ENCODE data around the gene ELMO1. TPM values are rescaled to one million over a fixed set of nuclear protein-coding genes. Genes with fewer than 3 reads are reported as not detected.
A peak's percentile ranks its signal among the peaks of the same experiment; 100 is the strongest.

Gene ELMO1
- total RNA-seq, 1 donor from 2014 or later = 110 TPM

- intact Hi-C loops (cut with micrococcal nuclease) = no loop called here
- Mint-ChIP-seq H3K4me3 (no peak overlapping the region), H3K27ac (no peak overlapping the region), H3K27me3 (no peaks in the 10 kb centered on the region), H3K36me3 (ENCODE audit: low read depth) (peaks cover 85% of the 10 kb centered on the region), H3K9me3 (peaks cover 12% of the 10 kb centered on the region), H3K4me1 (peaks cover 17% of the 10 kb centered on the region)
- no peak for DNase-seq
Observed at GRCh38 chr7:36861656-36862055, 587.0 kb downstream of the ELMO1 start.

GRCh38 chr7:36860681-36861080 lies 588.0 kb downstream of the ELMO1 start:
- intact Hi-C loops (cut with micrococcal nuclease) = no loop called here
- peaks cover 12% of the 10 kb centered on the region for H3K9me3 Mint-ChIP-seq
- H3K27ac Mint-ChIP-seq = no peak overlapping the region
- no peak for DNase-seq
- peaks cover 88% of the 10 kb centered on the region for H3K36me3 Mint-ChIP-seq (ENCODE audit: low read depth)
- H3K27me3 Mint-ChIP-seq = no peaks in the 10 kb centered on the region
- H3K4me1 Mint-ChIP-seq = peaks cover 17% of the 10 kb centered on the region
- H3K4me3 Mint-ChIP-seq = no peak overlapping the region

DNA sequence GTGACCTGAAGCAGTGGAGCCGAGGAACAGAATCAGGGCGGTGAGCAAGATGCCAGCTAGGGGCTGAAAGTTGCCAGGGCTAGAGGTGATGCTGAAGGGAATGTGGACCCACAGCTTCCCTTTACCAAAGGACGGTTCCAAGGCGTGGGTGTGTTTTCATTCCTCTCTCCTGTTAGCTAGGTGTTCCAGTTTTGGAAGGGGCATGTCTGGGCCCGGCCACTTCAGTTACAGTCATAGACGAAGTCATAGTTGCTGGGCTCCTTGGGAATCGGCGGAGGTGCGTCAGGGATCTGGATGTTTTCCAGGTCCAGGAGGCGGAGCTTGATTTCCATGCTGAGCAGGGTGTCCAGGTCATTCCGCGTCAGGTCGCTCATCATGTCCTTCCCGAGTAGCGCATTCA lies 593.3 kb downstream of the ELMO1 start:
- H3K36me3 Mint-ChIP-seq (ENCODE audit: low read depth) = peaks cover 85% of the 10 kb centered on the region
- H3K4me1 Mint-ChIP-seq = peaks cover 24% of the 10 kb centered on the region
- H3K27ac Mint-ChIP-seq = no peak overlapping the region
- no peak for DNase-seq
- H3K27me3 Mint-ChIP-seq = no peaks in the 10 kb centered on the region
- no peak overlapping the region for H3K4me3 Mint-ChIP-seq
- peaks cover 29% of the 10 kb centered on the region for H3K9me3 Mint-ChIP-seq
- intact Hi-C loops (cut with micrococcal nuclease) = no loop called here

DNA sequence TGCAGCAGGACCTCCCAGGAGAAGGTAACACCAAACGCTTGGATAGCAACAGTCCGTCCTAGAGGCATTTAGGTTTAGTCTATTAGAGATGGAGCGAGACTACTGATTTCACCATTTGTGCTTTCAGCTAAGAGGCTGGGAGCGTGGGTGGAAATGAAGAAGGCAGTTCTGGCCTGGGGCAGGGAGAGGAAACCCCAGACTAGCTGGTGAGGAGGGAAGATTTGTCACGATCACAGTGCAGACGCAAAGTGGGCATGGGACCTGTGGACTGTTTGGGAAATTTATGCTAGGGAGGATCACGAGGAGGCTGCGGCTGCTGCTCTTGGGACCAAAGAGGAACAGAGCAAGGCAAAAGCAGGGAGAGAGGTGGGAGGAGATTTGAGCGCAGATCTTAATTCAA lies 594.0 kb downstream of the ELMO1 start:
- intact Hi-C loops (cut with micrococcal nuclease) = loop anchor here (5.0 kb wide), 2 partner anchors 108 to 132 kb away; partner anchors contain the start of gene AOAH
- Mint-ChIP-seq H3K4me3 (no peak overlapping the region), H3K4me1 (peaks cover 24% of the 10 kb centered on the region), H3K27me3 (no peaks in the 10 kb centered on the region), H3K9me3 (peaks cover 29% of the 10 kb centered on the region), H3K27ac (peak overlapping the region; percentile 52), H3K36me3 (ENCODE audit: low read depth) (peaks cover 78% of the 10 kb centered on the region)
- no peak for DNase-seq

DNA sequence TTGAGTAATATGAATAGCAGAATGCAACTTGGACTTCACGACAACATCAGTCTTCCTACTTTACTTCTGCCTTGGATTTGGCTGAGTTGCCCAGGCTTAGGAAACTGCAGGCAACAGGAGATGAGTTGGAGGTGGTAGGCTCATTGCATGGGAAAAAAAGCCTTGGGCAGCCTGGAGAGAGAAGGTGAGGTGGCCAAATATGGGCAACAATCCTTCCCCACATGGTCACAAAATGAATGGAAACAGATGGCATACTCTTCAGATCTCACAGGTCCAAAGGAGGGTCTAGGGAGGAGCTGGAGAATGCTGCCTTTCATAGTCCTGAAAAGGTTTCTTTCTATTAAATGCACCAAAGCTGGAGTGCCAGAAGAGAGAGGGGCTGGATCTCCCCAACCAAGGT lies 595.7 kb downstream of the ELMO1 start:
- Mint-ChIP-seq H3K4me3 (no peak overlapping the region), H3K9me3 (peaks cover 24% of the 10 kb centered on the region), H3K27ac (peak overlapping the region; percentile 9), H3K36me3 (ENCODE audit: low read depth) (peaks cover 65% of the 10 kb centered on the region), H3K4me1 (peaks cover 24% of the 10 kb centered on the region), H3K27me3 (no peaks in the 10 kb centered on the region)
- intact Hi-C loops (cut with micrococcal nuclease) = loop anchor here (1.0 to 5.0 kb wide), 6 partner anchors 68 to 216 kb away; partner anchors contain the start of gene AOAH
- DNase-seq = no peak

- intact Hi-C loops (cut with micrococcal nuclease) = loop anchor here (1.0 to 5.0 kb wide), 6 partner anchors 67 to 217 kb away; partner anchors contain the start of gene AOAH
- Mint-ChIP-seq H3K36me3 (ENCODE audit: low read depth) (peaks cover 63% of the 10 kb centered on the region), H3K4me1 (peaks cover 24% of the 10 kb centered on the region), H3K27me3 (no peaks in the 10 kb centered on the region), H3K4me3 (peak overlapping the region; percentile 36), H3K27ac (peak overlapping the region; percentile 79), H3K9me3 (peaks cover 23% of the 10 kb centered on the region)
- no peak for DNase-seq
Observed at GRCh38 chr7:36852017-36852416, 596.6 kb downstream of the ELMO1 start.

GRCh38 chr7:36851382-36851781 lies 597.3 kb downstream of the ELMO1 start:
- no peak for DNase-seq
- Mint-ChIP-seq H3K4me3 (peak overlapping the region; percentile 36), H3K27me3 (no peaks in the 10 kb centered on the region), H3K9me3 (peaks cover 29% of the 10 kb centered on the region), H3K36me3 (ENCODE audit: low read depth) (peaks cover 63% of the 10 kb centered on the region), H3K4me1 (peaks cover 24% of the 10 kb centered on the region), H3K27ac (peak overlapping the region; percentile 79)
- intact Hi-C loops (cut with micrococcal nuclease) = loop anchor here (5.0 kb wide), 2 partner anchors 111 to 129 kb away; partner anchors contain the start of gene AOAH

DNA sequence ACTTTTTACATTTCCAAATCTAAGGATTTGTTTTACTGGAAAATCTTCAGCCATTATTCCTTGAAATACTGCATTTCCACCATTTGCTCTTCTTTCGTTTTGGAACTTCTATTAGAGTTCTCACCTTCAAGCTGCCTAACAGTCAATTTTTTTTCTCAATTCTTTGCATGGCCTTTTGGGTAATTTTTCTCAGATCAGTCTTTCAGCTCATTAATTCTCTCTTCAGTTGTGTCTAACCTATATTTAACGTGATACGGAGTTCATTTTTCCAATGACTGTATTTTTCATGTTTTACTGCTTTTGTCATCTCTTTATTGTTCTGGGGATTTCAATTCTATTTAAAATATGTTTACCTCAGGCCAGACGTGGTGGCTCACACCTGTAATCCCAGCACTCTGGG lies 600.7 kb downstream of the ELMO1 start:
- intact Hi-C loops (cut with micrococcal nuclease) = no loop called here
- no peaks in the 10 kb centered on the region for H3K27me3 Mint-ChIP-seq
- peaks cover 23% of the 10 kb centered on the region for H3K4me1 Mint-ChIP-seq
- H3K27ac Mint-ChIP-seq = no peak overlapping the region
- no peak overlapping the region for H3K4me3 Mint-ChIP-seq
- peaks cover 41% of the 10 kb centered on the region for H3K36me3 Mint-ChIP-seq (ENCODE audit: low read depth)
- H3K9me3 Mint-ChIP-seq = peaks cover 39% of the 10 kb centered on the region
- DNase-seq = no peak

DNA sequence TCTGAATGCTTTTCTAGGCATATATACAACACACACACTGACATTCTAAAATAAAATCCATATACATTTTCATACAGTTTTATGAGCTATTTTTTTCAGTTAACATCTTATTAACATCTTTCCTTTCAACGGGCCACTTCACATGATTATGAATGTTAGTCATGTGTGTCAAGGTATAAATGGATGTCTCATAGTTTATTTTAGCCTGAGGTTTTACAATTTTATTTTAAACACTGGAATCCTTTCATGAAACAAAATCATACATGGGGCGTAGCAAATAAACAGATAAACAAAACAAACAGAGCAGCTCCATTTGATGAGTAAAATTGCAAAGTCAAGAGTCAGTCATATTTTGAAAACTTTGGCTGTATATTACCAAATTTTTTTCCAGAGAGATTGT lies 604.3 kb downstream of the ELMO1 start:
- Mint-ChIP-seq H3K27me3 (no peaks in the 10 kb centered on the region), H3K4me3 (no peak overlapping the region), H3K27ac (no peak overlapping the region), H3K4me1 (peaks cover 5% of the 10 kb centered on the region), H3K36me3 (ENCODE audit: low read depth) (peaks cover 19% of the 10 kb centered on the region), H3K9me3 (peaks cover 32% of the 10 kb centered on the region)
- intact Hi-C loops (cut with micrococcal nuclease) = no loop called here
- no peak for DNase-seq

GRCh38 chr7:36840904-36841303 lies 607.8 kb downstream of the ELMO1 start:
- peaks cover 7% of the 10 kb centered on the region for H3K36me3 Mint-ChIP-seq (ENCODE audit: low read depth)
- no peak overlapping the region for H3K4me3 Mint-ChIP-seq
- DNase-seq = no peak
- H3K27ac Mint-ChIP-seq = no peak overlapping the region
- H3K27me3 Mint-ChIP-seq = peaks cover under 1% of the 10 kb centered on the region
- peaks cover 5% of the 10 kb centered on the region for H3K4me1 Mint-ChIP-seq
- intact Hi-C loops (cut with micrococcal nuclease) = no loop called here
- H3K9me3 Mint-ChIP-seq = peaks cover 21% of the 10 kb centered on the region

GRCh38 chr7:36838616-36839225 lies 609.9 kb downstream of the ELMO1 start:
- Mint-ChIP-seq H3K27me3 (peaks cover 2% of the 10 kb centered on the region), H3K36me3 (ENCODE audit: low read depth) (peaks cover 8% of the 10 kb centered on the region), H3K4me1 (no peaks in the 10 kb centered on the region)

DNA sequence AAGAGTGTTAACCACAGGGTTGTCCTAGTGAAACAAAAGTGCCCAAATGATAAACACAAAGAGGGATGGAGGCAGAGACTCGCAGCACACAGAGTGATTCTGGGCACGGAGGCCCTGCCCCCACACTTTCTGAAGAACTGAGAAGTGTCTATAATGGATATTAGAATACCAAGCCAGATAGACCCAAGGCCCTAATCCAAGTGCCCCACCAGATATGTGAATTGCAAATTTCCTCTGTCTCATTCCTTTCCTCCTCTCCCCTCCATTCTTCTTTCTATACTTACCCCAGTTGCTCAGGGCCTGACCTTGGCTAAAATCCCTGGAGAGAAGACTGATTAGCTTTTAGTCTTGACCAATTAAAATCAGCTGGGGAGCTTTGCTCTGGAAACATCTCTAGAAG lies 617.6 kb downstream of the ELMO1 start:
- Mint-ChIP-seq H3K27me3 (peaks cover 2% of the 10 kb centered on the region), H3K9me3 (peaks cover 26% of the 10 kb centered on the region), H3K4me1 (no peaks in the 10 kb centered on the region), H3K27ac (no peak overlapping the region), H3K36me3 (ENCODE audit: low read depth) (peaks cover 7% of the 10 kb centered on the region), H3K4me3 (no peak overlapping the region)
- no peak for DNase-seq
- intact Hi-C loops (cut with micrococcal nuclease) = no loop called here

More at GRCh38 chr7:36838616-36839225, 609.9 kb downstream of the ELMO1 start:
- no peak for DNase-seq
- Mint-ChIP-seq H3K4me3 (no peak overlapping the region), H3K9me3 (peaks cover 19% of the 10 kb centered on the region), H3K27ac (no peak overlapping the region)
- intact Hi-C loops (cut with micrococcal nuclease) = no loop called here

- H3K9me3 Mint-ChIP-seq = peaks cover 21% of the 10 kb centered on the region
- H3K27ac Mint-ChIP-seq = no peak overlapping the region
- H3K4me1 Mint-ChIP-seq = no peaks in the 10 kb centered on the region
- H3K4me3 Mint-ChIP-seq = no peak overlapping the region
- peak; percentile 43 for DNase-seq
- intact Hi-C loops (cut with micrococcal nuclease) = no loop called here
- no peaks in the 10 kb centered on the region for H3K27me3 Mint-ChIP-seq
- H3K36me3 Mint-ChIP-seq (ENCODE audit: low read depth) = peaks cover 2% of the 10 kb centered on the region
Observed at GRCh38 chr7:36827726-36828703, 620.6 kb downstream of the ELMO1 start.

GRCh38 chr7:36825501-36825900 lies 623.2 kb downstream of the ELMO1 start:
- no peak for DNase-seq
- H3K36me3 Mint-ChIP-seq (ENCODE audit: low read depth) = no peaks in the 10 kb centered on the region
- no peaks in the 10 kb centered on the region for H3K4me1 Mint-ChIP-seq
- intact Hi-C loops (cut with micrococcal nuclease) = no loop called here
- no peaks in the 10 kb centered on the region for H3K27me3 Mint-ChIP-seq
- H3K4me3 Mint-ChIP-seq = no peak overlapping the region
- H3K27ac Mint-ChIP-seq = no peak overlapping the region
- H3K9me3 Mint-ChIP-seq = peaks cover 19% of the 10 kb centered on the region

All from activated CD4-positive, alpha-beta T cell treated with anti-CD3 and anti-CD28 coated beads, Interleukin-2, amount 10 ng/mL, durations not matched to agents 24 days and 14 days (primary cell).